Parietal lobe (tissue), 1 donor: Measurements from ENCODE around the gene GTSE1. TPM values are rescaled to one million over a fixed set of nuclear protein-coding genes. Genes with fewer than 3 reads are reported as not detected.

Experiments
- total RNA-seq: library from RNA; depleted of rRNA; stranded (reverse); fragments of >200 nt; gene quantifications from one replicate; pipeline ENCODE4 v1.2.3, GENCODE V29; 2014

The GTSE1 gene
- 3.1 TPM for total RNA-seq

GRCh38 chr22:46296257-46297150 is at the start of gene GTSE1:
TSS of gene GTSE1 (plus strand) at chr22:46296870. CDS start at chr22:46297401, 531 bp downstream.

GRCh38 chr22:46250035-46250782 is 46.5 kb upstream of the GTSE1 start, which contains the start of gene CDPF1:
TSS of gene CDPF1 (minus strand) at chr22:46250293. CDS start at chr22:46248284, 2,009 bp downstream.

DNA sequence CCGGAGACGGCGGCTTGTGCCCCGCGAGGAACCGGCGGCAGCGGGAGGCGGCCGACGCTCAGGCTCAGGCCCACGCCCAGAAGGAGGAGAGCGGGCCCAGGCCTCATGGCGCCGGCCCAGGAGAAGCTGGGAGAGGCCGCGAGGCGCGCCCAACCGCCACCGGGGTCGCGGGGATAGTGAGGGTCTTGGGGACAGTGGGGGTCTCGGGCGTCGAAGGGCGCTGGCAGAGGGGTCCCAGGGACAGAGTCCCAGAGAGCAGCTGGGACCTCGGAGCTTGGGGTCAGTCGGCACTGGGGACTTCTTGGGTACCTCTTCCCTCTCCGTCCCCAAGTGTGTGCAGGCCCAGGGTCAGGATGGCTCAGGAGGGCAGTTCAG is 33.5 kb upstream of the GTSE1 start, which contains the start of gene PKDREJ:
TSS of gene PKDREJ (minus strand) at position 128 of the 375 bp plus-strand sequence. CDS start at position 107, 21 bp downstream.

GRCh38 chr22:46267431-46268279 is 29.0 kb upstream of the GTSE1 start, which contains the start of gene TTC38:
TSS of gene TTC38 (plus strand) at chr22:46268008. CDS start at chr22:46268040, 32 bp downstream.

DNA sequence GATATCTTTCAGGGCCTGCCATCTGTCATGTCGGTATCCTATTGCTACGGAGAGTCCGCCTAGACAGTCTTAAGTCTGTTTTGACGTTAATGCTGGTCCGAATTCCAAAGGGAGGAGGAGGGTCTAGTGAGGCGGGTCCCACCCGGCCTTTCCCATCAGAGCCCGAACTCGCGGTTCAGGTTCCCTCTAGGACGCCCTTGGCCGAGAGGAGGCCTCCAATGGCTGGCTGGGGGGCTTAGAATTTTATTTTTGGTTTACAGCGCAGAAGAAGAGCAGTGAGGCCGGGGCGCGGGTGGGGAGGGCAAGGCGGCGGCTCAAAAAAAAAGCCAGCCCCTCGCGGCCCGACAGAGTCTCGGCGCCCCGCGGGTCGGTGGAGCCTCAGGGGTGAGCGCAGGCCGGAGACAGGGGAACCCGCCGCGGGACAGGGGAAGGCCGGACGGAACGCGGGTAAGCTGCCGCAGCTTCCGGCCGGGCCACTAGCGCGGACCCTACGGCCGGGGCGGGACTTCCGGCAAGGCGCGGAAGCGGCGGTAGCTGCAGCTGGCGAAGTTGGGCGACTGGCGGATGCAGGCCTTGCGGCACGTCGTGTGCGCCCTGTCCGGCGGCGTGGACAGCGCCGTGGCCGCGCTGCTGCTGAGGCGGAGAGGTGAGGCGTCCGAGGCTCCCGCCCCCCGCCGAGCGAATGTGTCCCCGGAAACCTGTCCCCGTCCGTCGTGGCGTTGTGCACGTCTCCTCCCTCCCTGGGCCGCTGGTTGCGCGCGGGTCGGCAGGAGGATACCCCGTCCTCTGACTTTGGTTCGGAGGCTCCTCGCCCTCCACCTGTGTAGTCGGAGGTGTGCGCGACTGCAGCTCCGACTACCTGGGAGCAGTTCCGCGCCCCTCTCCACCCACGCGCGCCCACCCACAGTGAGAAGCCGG is 38.8 kb downstream of the GTSE1 start, which contains the start of gene TRMU:
TSS of gene TRMU (plus strand) at position 514 of the 918 bp plus-strand sequence. CDS start at position 565, 51 bp downstream.

Other genes with a start within 250 kb of the GTSE1 start
- 9.1 TPM for gene PPARA, start 146.3 kb upstream of the GTSE1 start, total RNA-seq
- gene CDPF1, start 46.6 kb upstream of the GTSE1 start, total RNA-seq, result 14.1 TPM
- gene PKDREJ, start 33.5 kb upstream of the GTSE1 start, total RNA-seq, result under 0.01 TPM
- 11.9 TPM for gene TTC38, start 28.9 kb upstream of the GTSE1 start, total RNA-seq
- 65.4 TPM for gene TRMU, start 38.8 kb downstream of the GTSE1 start, total RNA-seq
- gene CELSR1, start 240.8 kb downstream of the GTSE1 start, total RNA-seq, result 8.8 TPM